Keratinocyte (primary cell): ENCODE data around the gene ZFP36L1. TPM values are rescaled to one million over a fixed set of nuclear protein-coding genes. Genes with fewer than 3 reads are reported as not detected.

Experiments used
- DNase-seq: peaks from one replicate; pipeline ENCODE4 v3.0.0-alpha.2; 2011; ENCODE audit warnings: low read depth, missing footprints, low spot score
- FAIRE-seq: peaks from 2 replicates; lab custom pipeline; 2011; peaks lifted over from hg19 to GRCh38; lab: Jason Lieb, UNC
- H2AFZ ChIP-seq: 2 replicates; pipeline ENCODE4 v1.6.0; 2012; ENCODE audit warnings: low read length, control low read depth, inconsistent platforms; ENCODE audit not compliant: control insufficient read depth
- H3K27ac ChIP-seq: 2 replicates; pipeline ENCODE4 v1.5.1; 2011; ENCODE audit warnings: low read length; ENCODE audit not compliant: control insufficient read depth, insufficient read depth
- H3K27me3 ChIP-seq: 3 replicates; pipeline ENCODE4 v1.6.0; 2011; ENCODE audit warnings: low read length; ENCODE audit not compliant: control insufficient read depth, insufficient read depth; ENCODE audit errors: extremely low read depth
- H3K36me3 ChIP-seq, 2 experiments: 2 replicates in 1 of 2; 3 replicates in 1 of 2; pipeline ENCODE4 v1.5.1; 2011; ENCODE audit warnings: low read length in 2 of 2, mild to moderate bottlenecking in 1 of 2; ENCODE audit not compliant: control insufficient read depth in 2 of 2, insufficient read depth in 2 of 2; ENCODE audit errors: extremely low read depth in 1 of 2
- H3K4me1 ChIP-seq: 3 replicates; pipeline ENCODE4 v1.5.1; 2011; ENCODE audit warnings: low read length; ENCODE audit not compliant: control insufficient read depth, insufficient read depth; ENCODE audit errors: extremely low read depth
- H3K4me2 ChIP-seq: 3 replicates; pipeline ENCODE4 v1.6.0; 2011; ENCODE audit warnings: low read depth, low read length; ENCODE audit not compliant: control insufficient read depth, insufficient read depth; ENCODE audit errors: extremely low read depth
- H3K4me3 ChIP-seq, 3 experiments: fragments of 200-600 bp in 1 of 3; sonication (generic) in 1 of 3; 2 replicates in 2 of 3; 3 replicates in 1 of 3; pipeline ENCODE4 v1.5.1; 2011 to 2016; ENCODE audit warnings: low read length in 3 of 3, mild to moderate bottlenecking in 3 of 3, control low read depth in 2 of 3, inconsistent platforms in 1 of 3, low read depth in 1 of 3, mixed read lengths in 1 of 3, mixed run types in 1 of 3, moderate library complexity in 1 of 3; ENCODE audit not compliant: control insufficient read depth in 2 of 3, insufficient read depth in 2 of 3; ENCODE audit errors: extremely low read depth in 1 of 3
- H3K79me2 ChIP-seq: 2 replicates; pipeline ENCODE4 v1.6.0; 2012; ENCODE audit warnings: low read length; ENCODE audit not compliant: control insufficient read depth, insufficient read depth
- H3K9ac ChIP-seq: 3 replicates; pipeline ENCODE4 v1.6.0; 2011; ENCODE audit warnings: low read length; ENCODE audit not compliant: control insufficient read depth, insufficient read depth; ENCODE audit errors: extremely low read depth
- H3K9me1 ChIP-seq: 3 replicates; pipeline ENCODE4 v1.6.0; 2011; ENCODE audit warnings: low read length; ENCODE audit not compliant: control insufficient read depth, insufficient read depth; ENCODE audit errors: extremely low read depth
- H3K9me3 ChIP-seq: 2 replicates; pipeline ENCODE4 v1.5.1; 2012; ENCODE audit warnings: low read depth, low read length; ENCODE audit not compliant: control insufficient read depth
- H4K20me1 ChIP-seq: 3 replicates; pipeline ENCODE4 v1.6.0; 2011; ENCODE audit warnings: low read length; ENCODE audit not compliant: control insufficient read depth, insufficient read depth; ENCODE audit errors: extremely low read depth
- CTCF ChIP-seq, 3 experiments: IDR thresholded peaks in 1 of 3; conservative IDR thresholded peaks in 1 of 3; optimal IDR thresholded peaks in 1 of 3; 2 replicates in 2 of 3; 3 replicates in 1 of 3; pipeline versions ENCODE3 to v1.5.1; 2011; ENCODE audit warnings: low read length in 3 of 3, mild to moderate bottlenecking in 3 of 3, moderate library complexity in 2 of 3, control low read depth in 1 of 3, inconsistent platforms in 1 of 3; ENCODE audit not compliant: insufficient read depth in 2 of 3; ENCODE audit errors: extremely low read depth in 1 of 3
- EZH2 ChIP-seq: IDR thresholded peaks from one replicate; pipeline ENCODE4 v1.6.1; 2012; ENCODE audit warnings: inconsistent platforms, mild to moderate bottlenecking, low read length, moderate library complexity
- dilution Hi-C: fragments of 300-500 bp; cut with MboI; formaldehyde crosslinking; loops from one replicate; pipeline ENCODE4 v1.7.0; 2020; ENCODE audit warnings: low sequenced_read_pairs; ENCODE audit not compliant: extremely low pct_ligation_motif_present
- polyA plus RNA-seq, 5 experiments: library from polyadenylated mRNA; depleted of rRNA in 3 of 5; stranded (reverse) in 3 of 5; stranded (forward) in 1 of 5; unstranded in 1 of 5; fragments of >200 nt; gene quantifications; 1 replicate in 1 of 5; 2 replicates in 3 of 5; 3 replicates in 1 of 5; pipeline versions ENCODE4 v1.2.1 to v1.2.3, GENCODE V29; 2011 to 2012; ENCODE audit warnings: missing spikeins in 2 of 5, low read depth in 1 of 5, low replicate concordance in 1 of 5

Gene ZFP36L1
- polyA plus RNA-seq, 1 donor (not counting 4 experiments of a cell fraction or from before 2014, with no cell fraction given), result 85.2 TPM

- Histone ChIP-seq H3K9me3 (no peaks in the 10 kb centered on the region), H3K9ac (no peak overlapping the region), H3K4me2 (no peak overlapping the region), H3K36me3 (peaks cover 0 to 2% of the 10 kb centered on the region in 2 experiments), H3K79me2 (no peaks in the 10 kb centered on the region), H3K4me1 (peaks cover 23% of the 10 kb centered on the region), H2AFZ (no peak overlapping the region), H3K4me3 (no peak overlapping the region), H3K9me1 (no peaks in the 10 kb centered on the region), H3K27me3 (no peaks in the 10 kb centered on the region), H3K27ac (no peak overlapping the region), H4K20me1 (no peaks in the 10 kb centered on the region)
- FAIRE-seq (no peak), DNase-seq (no peak)
- dilution Hi-C loops, result no loop called here
- no peak for TF ChIP-seq EZH2
- TF ChIP-seq CTCF (optimal IDR thresholded peaks at IDR 0.05 in 1 of 3, IDR thresholded peaks at IDR 0.05 in 1 of 3, conservative IDR thresholded peaks at IDR 0.05 in 1 of 3; ENCODE audit: extremely low read depth in 1 of 3, insufficient read depth in 2 of 3, low read length in 3 of 3), result no peak
Measured at GRCh38 chr14:68822132-68822651, 29.3 kb upstream of the ZFP36L1 start.

GRCh38 chr14:68820999-68821683 is 28.3 kb upstream of the ZFP36L1 start:
- DNase-seq, result no peak
- dilution Hi-C loops, result no loop called here
- peaks cover 26% of the 10 kb centered on the region for H3K4me1 ChIP-seq

More at GRCh38 chr14:68820999-68821683, 28.3 kb upstream of the ZFP36L1 start:
- peaks cover 0 to 2% of the 10 kb centered on the region in 2 experiments for H3K36me3 ChIP-seq
- H3K4me3 ChIP-seq, result no peak overlapping the region
- no peaks in the 10 kb centered on the region for H3K9me3 ChIP-seq
- no peak overlapping the region for H3K27ac ChIP-seq
- H3K79me2 ChIP-seq, result no peaks in the 10 kb centered on the region
- no peak overlapping the region for H3K9ac ChIP-seq
- no peak overlapping the region for H3K4me2 ChIP-seq
- H4K20me1 ChIP-seq, result no peaks in the 10 kb centered on the region
- TF ChIP-seq EZH2 (no peak), CTCF (optimal IDR thresholded peaks at IDR 0.05 in 1 of 3, IDR thresholded peaks at IDR 0.05 in 1 of 3, conservative IDR thresholded peaks at IDR 0.05 in 1 of 3; ENCODE audit: extremely low read depth in 1 of 3, insufficient read depth in 2 of 3, low read length in 3 of 3) (no peak)
- H3K27me3 ChIP-seq, result no peaks in the 10 kb centered on the region
- H3K9me1 ChIP-seq, result no peaks in the 10 kb centered on the region
- no peak for FAIRE-seq
- H2AFZ ChIP-seq, result no peak overlapping the region
